HG03135 (cell line): ENCODE data around the gene DNAL4.

Experiments used
- ATAC-seq: cut with Tn5 transposase; IDR thresholded peaks from one replicate; pipeline ENCODE4 v1.9.1; 2021; ENCODE audit warnings: mild to moderate bottlenecking, moderate library complexity; ENCODE audit not compliant: unreplicated experiment

Gene DNAL4

GRCh38 chr22:38793721-38794466 is at the start of gene DNAL4:
DNAL4 (minus strand) TSS chr22:38794143; CDS start chr22:38782731, 11,412 bp downstream.
- peak; percentile 90 for ATAC-seq

- ATAC-seq: no peak
Measured at GRCh38 chr22:38843201-38843656, 49.3 kb upstream of the DNAL4 start.

- no peak for ATAC-seq
Measured at GRCh38 chr22:38842512-38843200, 48.7 kb upstream of the DNAL4 start.

- ATAC-seq: no peak
Measured at GRCh38 chr22:38841635-38842034, 47.7 kb upstream of the DNAL4 start.

- ATAC-seq: no peak
Measured at GRCh38 chr22:38841211-38841610, 47.3 kb upstream of the DNAL4 start.

- ATAC-seq: no peak
Measured at GRCh38 chr22:38840129-38840528, 46.2 kb upstream of the DNAL4 start.

GRCh38 chr22:38839686-38840085 is 45.7 kb upstream of the DNAL4 start:
- no peak for ATAC-seq

GRCh38 chr22:38837414-38837928 is 43.5 kb upstream of the DNAL4 start:
- no peak for ATAC-seq

- ATAC-seq: no peak
Measured at GRCh38 chr22:38835888-38836301, 42.0 kb upstream of the DNAL4 start.

- ATAC-seq: no peak
Measured at GRCh38 chr22:38834991-38835390, 41.0 kb upstream of the DNAL4 start.

GRCh38 chr22:38834215-38834953 is 40.4 kb upstream of the DNAL4 start:
- no peak for ATAC-seq

- ATAC-seq: no peak
Measured at GRCh38 chr22:38833061-38833460, 39.1 kb upstream of the DNAL4 start.

GRCh38 chr22:38832005-38832978 is 38.3 kb upstream of the DNAL4 start:
- no peak for ATAC-seq

- ATAC-seq: no peak
Measured at GRCh38 chr22:38831166-38831945, 37.4 kb upstream of the DNAL4 start.

- no peak for ATAC-seq
Measured at GRCh38 chr22:38830845-38831108, 36.8 kb upstream of the DNAL4 start.

GRCh38 chr22:38830026-38830844 is 36.3 kb upstream of the DNAL4 start:
- no peak for ATAC-seq

- no peak for ATAC-seq
Measured at GRCh38 chr22:38829485-38829884, 35.5 kb upstream of the DNAL4 start.

GRCh38 chr22:38828616-38829205 is 34.8 kb upstream of the DNAL4 start:
- ATAC-seq: no peak
